HL-60 (cell line): ENCODE results near the gene HDHD5.
A peak's percentile ranks its signal among the peaks of the same experiment; 100 is the strongest.

Experiments used
- DNase-seq, 2 experiments: peaks; one replicate each; pipeline ENCODE4 v3.0.0-alpha.2; 2010 to 2020; ENCODE audit warnings: low read depth in 1 of 2, low spot score in 1 of 2
- H3K27ac ChIP-seq: fragments of 250-450 bp; sonication (Bioruptor Pico); replicated peaks from 2 replicates; pipeline ENCODE4 v1.5.1; 2020; ENCODE audit warnings: mild to moderate bottlenecking, moderate library complexity
- H3K27me3 ChIP-seq: fragments of 250-450 bp; sonication (Bioruptor Pico); 2 replicates; pipeline ENCODE4 v1.5.1; 2021; ENCODE audit warnings: mild to moderate bottlenecking, moderate library complexity; ENCODE audit not compliant: insufficient read depth, poor library complexity, severe bottlenecking
- H3K4me3 ChIP-seq: replicated peaks from 2 replicates; pipeline ENCODE4 v1.5.1; 2011; ENCODE audit warnings: mild to moderate bottlenecking, control low read depth, low read length; ENCODE audit not compliant: insufficient read depth
- GABPA ChIP-seq: IDR thresholded peaks from 2 replicates; pipeline ENCODE4 v1.6.1; 2012; ENCODE audit warnings: low read depth
- POLR2AphosphoS5 ChIP-seq: IDR thresholded peaks from 2 replicates; pipeline ENCODE4 v1.6.1; 2012; ENCODE audit warnings: low read depth
- REST ChIP-seq: IDR thresholded peaks from 2 replicates; pipeline ENCODE4 v1.6.1; 2012; ENCODE audit warnings: low read depth; ENCODE audit not compliant: insufficient replicate concordance
- SPI1 ChIP-seq: IDR thresholded peaks from 2 replicates; pipeline ENCODE4 v1.6.1; 2012; ENCODE audit warnings: low read depth, mild to moderate bottlenecking, borderline replicate concordance
- long read RNA-seq: library from polyadenylated mRNA; unstranded; transcript quantifications from one replicate; pipeline ENCODE4 v2.0.0, GENCODE V29; 2020
- TF ChIP-seq, protein P1 (sequence below): IDR thresholded peaks from one replicate; pipeline ENCODE4 v1.5.1; 2011; ENCODE audit warnings: low read length, control low read depth, inconsistent platforms; ENCODE audit not compliant: insufficient read depth

The HDHD5 gene
- long read RNA-seq, transcript HDHD5-202 (8 exons, 1,799 nt), result major isoform, 434 of 538 reads
- long read RNA-seq, partial matches to known transcripts, result 3 of 538 reads
- long read RNA-seq, other reads (novel, unspliced or antisense), result 101 of 538 reads

GRCh38 chr22:17158568-17159503 lies at the start of gene HDHD5:
HDHD5 (minus strand) TSS chr22:17159277; CDS start chr22:17159251, 26 bp downstream.
- Histone ChIP-seq H3K27me3 (no peaks in the 10 kb centered on the region), H3K27ac (peak within 1 kb of the TSS; percentile 80), H3K4me3 (peak within 1 kb of the TSS; percentile 75)
- peak; percentile 68 to 82 for DNase-seq
- TF ChIP-seq, protein P1, sequence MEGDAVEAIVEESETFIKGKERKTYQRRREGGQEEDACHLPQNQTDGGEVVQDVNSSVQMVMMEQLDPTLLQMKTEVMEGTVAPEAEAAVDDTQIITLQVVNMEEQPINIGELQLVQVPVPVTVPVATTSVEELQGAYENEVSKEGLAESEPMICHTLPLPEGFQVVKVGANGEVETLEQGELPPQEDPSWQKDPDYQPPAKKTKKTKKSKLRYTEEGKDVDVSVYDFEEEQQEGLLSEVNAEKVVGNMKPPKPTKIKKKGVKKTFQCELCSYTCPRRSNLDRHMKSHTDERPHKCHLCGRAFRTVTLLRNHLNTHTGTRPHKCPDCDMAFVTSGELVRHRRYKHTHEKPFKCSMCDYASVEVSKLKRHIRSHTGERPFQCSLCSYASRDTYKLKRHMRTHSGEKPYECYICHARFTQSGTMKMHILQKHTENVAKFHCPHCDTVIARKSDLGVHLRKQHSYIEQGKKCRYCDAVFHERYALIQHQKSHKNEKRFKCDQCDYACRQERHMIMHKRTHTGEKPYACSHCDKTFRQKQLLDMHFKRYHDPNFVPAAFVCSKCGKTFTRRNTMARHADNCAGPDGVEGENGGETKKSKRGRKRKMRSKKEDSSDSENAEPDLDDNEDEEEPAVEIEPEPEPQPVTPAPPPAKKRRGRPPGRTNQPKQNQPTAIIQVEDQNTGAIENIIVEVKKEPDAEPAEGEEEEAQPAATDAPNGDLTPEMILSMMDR, result no peak
- TF ChIP-seq POLR2AphosphoS5, result 0 out of 2 replicates have a peak, but pooled peaks have one; percentile 26

- peak in 1 of 2 experiments; percentile 14 for DNase-seq
- TF ChIP-seq POLR2AphosphoS5, result no peak
- TF ChIP-seq SPI1, result no peak
- TF ChIP-seq GABPA, result no peak
- TF ChIP-seq, protein P1, result no peak
- no peak for TF ChIP-seq REST
- Histone ChIP-seq H3K4me3 (no peak overlapping the region), H3K27me3 (no peaks in the 10 kb centered on the region), H3K27ac (no peak overlapping the region)
Measured at GRCh38 chr22:17205432-17205831, 46.4 kb upstream of the HDHD5 start.

GRCh38 chr22:17201285-17201945 lies 42.3 kb upstream of the HDHD5 start:
- H3K27ac ChIP-seq, result no peak overlapping the region
- TF ChIP-seq REST, result no peak
- TF ChIP-seq POLR2AphosphoS5, result no peak
- TF ChIP-seq SPI1, result no peak
- TF ChIP-seq, protein P1, result no peak
- no peak overlapping the region for H3K4me3 ChIP-seq
- DNase-seq, result no peak
- H3K27me3 ChIP-seq, result no peaks in the 10 kb centered on the region
